ENCODE results near the gene PIK3C2B. TPM values are rescaled to one million over a fixed set of nuclear protein-coding genes. Genes with fewer than 3 reads are reported as not detected.

PIK3C2B gene
- total RNA-seq, 4 donors from 2014 or later, result 7.9 to 18.2 (median 16.1) TPM

DNA sequence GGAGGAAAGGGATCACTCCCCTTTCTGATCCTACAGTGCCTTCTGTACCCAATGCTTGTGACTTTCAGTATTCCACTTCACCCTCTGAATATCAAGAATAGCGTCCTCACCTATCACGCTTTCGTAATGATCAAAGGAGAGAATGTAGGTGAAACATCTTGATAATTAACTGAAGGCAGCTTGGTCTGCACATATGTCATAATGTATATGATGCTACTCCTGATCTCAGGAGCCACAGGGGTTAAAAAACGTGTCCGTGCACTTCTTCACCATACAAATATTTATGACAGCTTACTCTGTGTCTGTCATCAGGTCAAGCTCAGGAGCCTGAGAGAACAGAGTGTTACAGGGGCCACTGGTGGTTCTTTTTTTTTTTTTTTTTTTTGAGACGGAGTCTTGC is 1.2 kb upstream of the PIK3C2B start:
- Histone ChIP-seq H3K4me1 (peaks cover 0 to 46% (median 14%) of the 10 kb centered on the region in 3 donors), H3K36me3 (no peaks in the 10 kb centered on the region), H3K4me3 (no peak overlapping the region), H3K27me3 (no peaks in the 10 kb centered on the region), H3K9me3 (no peaks in the 10 kb centered on the region), H3K27ac (peak overlapping the region in 1 of 4 donors; percentile 82)
- no peak for ATAC-seq
- 56 to 59% methylated on average over 5 to 6 of the region's 6 CpGs for WGBS, 2 donors (ENCODE audit: low coverage in 1 of 2)
- TF ChIP-seq POLR2A (IDR thresholded peaks at IDR 0.05) (no peak), EP300 (IDR thresholded peaks at IDR 0.05) (no peak)

DNA sequence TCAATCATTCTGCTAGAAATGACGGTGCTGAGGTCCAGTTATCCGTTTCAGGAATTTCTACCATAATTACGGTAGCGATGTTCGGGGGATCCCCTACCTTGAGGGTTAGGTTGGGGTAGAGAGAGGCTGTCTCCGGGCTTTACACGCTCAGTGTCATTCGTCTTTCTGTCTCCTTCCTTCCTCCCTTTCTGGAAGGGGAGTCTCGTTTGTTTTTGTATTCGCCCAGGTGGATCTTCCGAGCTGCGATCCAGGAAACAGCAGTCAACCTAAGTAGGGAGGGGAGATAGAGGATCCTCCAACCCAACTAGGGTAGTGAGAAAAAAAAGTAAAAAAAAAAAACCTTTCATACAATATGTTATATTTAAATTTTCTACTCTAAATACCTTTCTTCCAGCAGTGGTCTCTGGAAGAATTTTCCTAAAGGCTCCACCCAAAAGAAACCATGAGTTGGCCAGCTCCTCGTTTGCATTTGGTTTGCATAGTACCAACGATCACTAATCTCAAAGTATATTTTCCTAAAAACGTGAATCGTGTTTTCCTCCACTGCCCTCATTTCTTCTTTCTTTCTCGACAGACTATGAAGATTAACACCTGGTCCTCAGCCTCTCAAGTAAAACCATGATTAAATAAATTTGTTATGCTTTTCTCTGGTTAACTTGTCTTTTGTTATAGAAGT is 611 bp upstream of the PIK3C2B start:
- H3K27ac ChIP-seq, result peak overlapping the region; percentile 14 to 94 (median 88)
- peak overlapping the region; percentile 50 to 87 for H3K4me3 ChIP-seq
- ATAC-seq, result no peak
- peaks cover 0 to 51% (median 14%) of the 10 kb centered on the region in 3 donors for H3K4me1 ChIP-seq
- TF ChIP-seq POLR2AphosphoS5 (IDR thresholded peaks at IDR 0.05) (no peak), EP300 (IDR thresholded peaks at IDR 0.05) (no peak), POLR2A (IDR thresholded peaks at IDR 0.05) (no peak)
- TF ChIP-seq, protein P1, sequence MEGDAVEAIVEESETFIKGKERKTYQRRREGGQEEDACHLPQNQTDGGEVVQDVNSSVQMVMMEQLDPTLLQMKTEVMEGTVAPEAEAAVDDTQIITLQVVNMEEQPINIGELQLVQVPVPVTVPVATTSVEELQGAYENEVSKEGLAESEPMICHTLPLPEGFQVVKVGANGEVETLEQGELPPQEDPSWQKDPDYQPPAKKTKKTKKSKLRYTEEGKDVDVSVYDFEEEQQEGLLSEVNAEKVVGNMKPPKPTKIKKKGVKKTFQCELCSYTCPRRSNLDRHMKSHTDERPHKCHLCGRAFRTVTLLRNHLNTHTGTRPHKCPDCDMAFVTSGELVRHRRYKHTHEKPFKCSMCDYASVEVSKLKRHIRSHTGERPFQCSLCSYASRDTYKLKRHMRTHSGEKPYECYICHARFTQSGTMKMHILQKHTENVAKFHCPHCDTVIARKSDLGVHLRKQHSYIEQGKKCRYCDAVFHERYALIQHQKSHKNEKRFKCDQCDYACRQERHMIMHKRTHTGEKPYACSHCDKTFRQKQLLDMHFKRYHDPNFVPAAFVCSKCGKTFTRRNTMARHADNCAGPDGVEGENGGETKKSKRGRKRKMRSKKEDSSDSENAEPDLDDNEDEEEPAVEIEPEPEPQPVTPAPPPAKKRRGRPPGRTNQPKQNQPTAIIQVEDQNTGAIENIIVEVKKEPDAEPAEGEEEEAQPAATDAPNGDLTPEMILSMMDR (IDR thresholded peaks at IDR 0.05), result no peak
- H3K27me3 ChIP-seq, result no peaks in the 10 kb centered on the region
- no peaks in the 10 kb centered on the region for H3K36me3 ChIP-seq
- H3K9me3 ChIP-seq, result no peaks in the 10 kb centered on the region
- 5 to 8% methylated on average over 14 to 17 of the region's 17 CpGs for WGBS, 2 donors (ENCODE audit: low coverage in 1 of 2)

DNA sequence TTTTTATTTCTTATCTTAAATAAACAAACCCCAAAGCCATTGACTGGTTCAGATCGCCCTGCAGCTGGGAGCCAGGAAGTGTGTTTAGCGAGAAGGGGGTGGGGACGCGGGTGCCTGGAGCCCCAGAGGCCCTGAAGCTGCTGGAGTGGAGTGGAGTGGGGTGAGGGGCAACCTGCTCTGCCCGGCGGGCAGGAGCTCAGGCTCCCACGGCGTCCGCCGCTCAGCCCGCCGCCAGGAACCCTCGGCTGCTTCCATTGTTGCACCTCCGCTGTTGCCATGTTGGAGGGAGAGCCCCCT is 673 bp downstream of the PIK3C2B start:
- H3K27me3 ChIP-seq, result no peaks in the 10 kb centered on the region
- H3K36me3 ChIP-seq, result no peaks in the 10 kb centered on the region
- WGBS, 2 donors (ENCODE audit: low coverage in 1 of 2), result no CpG with 5 or more reads among the region's 14 CpGs
- ATAC-seq, result peak; percentile 47
- H3K27ac ChIP-seq, result peak overlapping the region; percentile 48 to 94 (median 88)
- H3K4me1 ChIP-seq, result peaks cover 0 to 51% (median 14%) of the 10 kb centered on the region in 3 donors
- TF ChIP-seq, protein P1 (IDR thresholded peaks at IDR 0.05), result no peak
- no peak for TF ChIP-seq POLR2AphosphoS5 (IDR thresholded peaks at IDR 0.05)
- TF ChIP-seq POLR2A (IDR thresholded peaks at IDR 0.05), result peak in 1 of 2 donors; percentile 3
- no peak for TF ChIP-seq EP300 (IDR thresholded peaks at IDR 0.05)
- H3K4me3 ChIP-seq, result peak overlapping the region; percentile 50 to 87
- H3K9me3 ChIP-seq, result no peaks in the 10 kb centered on the region

DNA sequence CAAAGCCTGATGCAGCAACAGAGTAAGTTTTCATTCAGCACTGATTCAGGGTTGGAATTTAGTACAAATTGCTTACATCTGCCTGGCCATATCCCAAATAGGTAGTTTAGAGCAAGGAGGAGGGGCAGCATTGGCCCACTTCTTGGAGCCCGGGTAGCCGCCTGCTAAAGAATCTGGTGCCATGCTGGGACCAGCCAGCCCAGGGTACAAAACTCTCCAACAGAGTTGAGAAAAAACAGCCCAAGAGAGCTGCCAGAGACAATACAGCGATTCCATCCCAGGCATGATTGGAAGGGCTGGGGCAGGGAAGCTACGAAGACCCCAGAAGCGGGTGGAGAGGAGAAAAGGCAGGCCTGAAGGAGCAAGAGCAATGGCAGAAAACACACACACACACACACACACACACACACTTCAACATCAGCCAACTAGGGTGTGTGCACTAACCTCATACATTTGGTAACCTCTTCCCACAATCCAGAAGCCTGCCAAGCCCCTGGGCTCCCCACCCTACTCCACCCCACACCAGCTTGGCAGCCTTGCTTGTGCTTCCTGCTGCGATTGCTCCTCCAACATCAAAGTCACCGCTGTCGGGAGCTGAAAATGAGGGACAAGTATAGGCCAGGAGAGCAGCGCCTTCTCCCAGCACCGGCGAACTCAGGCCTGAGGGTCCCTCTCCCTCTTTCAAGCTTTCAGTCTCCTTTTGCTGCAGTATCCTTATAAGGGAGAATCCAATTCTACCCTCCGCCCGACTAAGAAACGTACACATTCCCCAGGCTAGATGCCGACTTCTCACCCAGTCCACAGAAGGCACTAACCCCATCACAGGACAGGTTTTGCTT is 1.2 kb downstream of the PIK3C2B start:
- 2 to 5% methylated on average over 11 to 13 of the region's 15 CpGs for WGBS, 2 donors (ENCODE audit: low coverage in 1 of 2)

DNA sequence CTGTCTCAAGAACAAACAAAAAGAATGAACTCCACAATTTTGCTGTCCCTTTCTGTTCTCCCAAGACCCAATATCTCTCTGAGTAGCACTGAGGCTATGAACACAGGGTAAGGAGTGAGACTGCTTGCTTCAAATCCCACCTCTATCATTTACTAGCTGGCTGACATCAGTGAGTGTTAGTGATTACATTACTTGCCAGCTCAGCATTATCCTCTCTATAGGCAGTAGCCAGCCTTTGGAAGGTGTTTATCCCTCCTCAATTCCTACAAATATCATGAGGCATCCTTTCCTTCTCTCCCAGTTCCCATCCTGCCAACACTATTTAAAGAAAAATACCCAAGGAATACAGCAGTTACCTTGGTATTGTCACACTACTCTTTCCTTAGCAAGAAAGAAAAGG is 3.0 kb downstream of the PIK3C2B start:
- no peaks in the 10 kb centered on the region for H3K27me3 ChIP-seq

More for the DNA sequence above, 1.2 kb downstream of the PIK3C2B start:
- Histone ChIP-seq H3K9me3 (no peaks in the 10 kb centered on the region), H3K4me1 (peaks cover 0 to 51% (median 14%) of the 10 kb centered on the region in 3 donors), H3K36me3 (no peaks in the 10 kb centered on the region), H3K4me3 (peak overlapping the region; percentile 50 to 87), H3K27me3 (no peaks in the 10 kb centered on the region), H3K27ac (peak overlapping the region; percentile 48 to 94 (median 88))
- peak; percentile 72 for ATAC-seq
- TF ChIP-seq POLR2A (IDR thresholded peaks at IDR 0.05), result peak in 1 of 2 donors; percentile 0
- TF ChIP-seq POLR2AphosphoS5 (IDR thresholded peaks at IDR 0.05), result no peak

More for the DNA sequence above, 3.0 kb downstream of the PIK3C2B start:
- H3K9me3 ChIP-seq, result no peaks in the 10 kb centered on the region
- no peak for ATAC-seq
- no peak for TF ChIP-seq EP300 (IDR thresholded peaks at IDR 0.05)
- no peak for TF ChIP-seq POLR2AphosphoS5 (IDR thresholded peaks at IDR 0.05)
- TF ChIP-seq POLR2A (IDR thresholded peaks at IDR 0.05), result no peak
- TF ChIP-seq, protein P1 (IDR thresholded peaks at IDR 0.05), result no peak
- no peaks in the 10 kb centered on the region for H3K36me3 ChIP-seq
- H3K27ac ChIP-seq, result peak overlapping the region in 3 of 4 donors; percentile 82 to 94 (median 93)
- peak overlapping the region in 1 of 2 donors; percentile 87 for H3K4me3 ChIP-seq
- H3K4me1 ChIP-seq, result peaks cover 0 to 51% (median 14%) of the 10 kb centered on the region in 3 donors

Data from gastroesophageal sphincter (tissue), 4 donors.